ENCODE measurements around the gene CNTN1.

CNTN1 gene

DNA sequence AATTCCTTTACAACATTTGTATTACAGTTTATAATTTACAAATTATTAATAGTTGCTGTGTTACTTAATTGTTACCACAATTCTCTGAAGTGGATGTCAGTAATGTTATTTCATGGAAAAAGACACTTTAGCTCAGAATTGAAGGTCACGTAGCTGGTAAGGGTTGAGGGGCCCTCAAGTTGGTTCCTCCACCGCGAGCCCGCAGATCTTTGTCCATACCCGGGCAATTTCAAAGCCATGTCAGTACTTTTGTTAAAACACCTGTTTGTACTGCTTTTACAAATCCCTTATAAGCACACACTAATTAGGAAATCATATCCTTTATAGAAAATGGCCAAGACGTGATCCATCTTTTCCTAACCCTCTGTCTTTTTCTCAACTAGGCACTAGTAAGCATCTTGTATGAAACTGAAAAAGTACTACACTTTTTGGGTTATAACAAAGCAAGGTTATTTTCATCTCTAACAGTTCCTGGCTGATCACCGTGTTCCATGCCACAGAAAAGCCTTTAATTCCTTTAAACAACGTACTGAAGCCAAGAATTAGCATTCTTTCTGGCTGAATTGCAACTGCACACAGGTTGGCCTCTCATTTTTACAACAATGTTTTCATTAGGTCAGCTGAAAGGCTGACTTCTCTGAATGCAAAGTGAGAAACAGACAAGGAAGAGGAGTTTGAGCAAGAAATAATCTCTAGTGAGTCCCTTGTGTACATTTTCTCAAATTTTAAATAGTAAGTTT is 76.1 kb downstream of the CNTN1 start:
- DNase-seq (ENCODE audit: insufficient read length, low spot score) = no peak
- no peak for TF ChIP-seq POLR2A (IDR thresholded peaks at IDR 0.05; ENCODE audit: low read depth, low read length)
- no peak for FAIRE-seq

DNA sequence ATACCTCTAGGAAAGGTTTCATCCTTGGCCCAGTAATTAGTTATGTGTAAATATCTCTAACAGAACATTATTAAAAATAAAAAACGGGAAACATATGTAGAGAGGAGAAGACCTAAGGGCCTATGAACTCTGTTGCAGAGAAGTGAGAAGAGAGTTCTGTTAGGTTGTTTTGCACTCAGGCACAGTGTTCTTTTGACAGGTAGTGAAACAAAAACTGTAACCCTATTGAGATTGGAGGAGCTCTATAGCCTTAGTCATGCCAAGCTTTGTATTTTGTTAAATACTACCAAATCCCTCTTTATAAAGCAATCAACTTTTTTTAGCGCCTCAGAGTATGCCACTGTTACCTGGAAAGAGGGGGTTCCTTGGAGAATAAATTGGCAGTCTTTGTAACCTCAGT is 77.6 kb downstream of the CNTN1 start:
- FAIRE-seq = no peak
- DNase-seq (ENCODE audit: insufficient read length, low spot score) = no peak
- TF ChIP-seq POLR2A (IDR thresholded peaks at IDR 0.05; ENCODE audit: low read depth, low read length) = no peak

DNA sequence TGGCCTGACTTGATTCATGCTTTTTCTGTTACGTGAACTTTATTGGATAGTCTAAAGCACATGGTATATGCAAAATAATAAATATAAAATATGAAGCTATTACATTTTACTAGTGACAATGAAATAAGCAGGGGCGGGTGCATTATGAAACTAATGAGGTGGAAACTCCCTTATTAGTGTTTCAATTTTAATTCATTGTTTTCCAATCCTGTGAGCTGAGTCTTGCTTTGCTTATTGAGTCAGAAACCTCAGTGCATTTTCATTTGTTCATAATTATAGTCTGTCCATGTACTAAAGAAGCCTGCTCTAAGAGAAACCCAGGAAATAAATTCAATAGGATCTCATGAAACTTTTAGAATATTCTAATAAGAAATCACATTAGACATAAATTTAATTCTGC is 78.5 kb downstream of the CNTN1 start:
- FAIRE-seq = no peak
- no peak for TF ChIP-seq POLR2A (IDR thresholded peaks at IDR 0.05; ENCODE audit: low read depth, low read length)
- DNase-seq (ENCODE audit: insufficient read length, low spot score) = no peak

DNA sequence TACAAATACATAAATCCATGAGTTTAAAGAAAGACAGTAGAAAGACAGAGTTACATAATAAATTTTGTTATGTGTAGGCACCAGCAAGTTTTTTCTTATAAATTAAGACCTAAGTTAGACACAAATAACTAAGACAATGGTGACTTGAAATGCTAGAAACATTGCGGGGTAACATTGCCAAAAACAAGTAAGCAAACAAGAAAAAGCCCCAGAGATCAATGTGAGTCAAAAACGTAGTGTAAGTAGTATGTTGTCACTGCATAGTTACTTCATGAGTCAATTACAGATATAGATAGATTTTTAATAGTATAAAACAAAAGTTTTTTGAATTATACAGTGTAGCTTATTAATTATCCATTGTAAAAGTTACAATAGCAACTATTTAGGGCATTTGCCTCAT is 83.4 kb downstream of the CNTN1 start:
- FAIRE-seq = no peak
- TF ChIP-seq POLR2A (IDR thresholded peaks at IDR 0.05; ENCODE audit: low read depth, low read length) = no peak
- no peak for DNase-seq (ENCODE audit: insufficient read length, low spot score)

DNA sequence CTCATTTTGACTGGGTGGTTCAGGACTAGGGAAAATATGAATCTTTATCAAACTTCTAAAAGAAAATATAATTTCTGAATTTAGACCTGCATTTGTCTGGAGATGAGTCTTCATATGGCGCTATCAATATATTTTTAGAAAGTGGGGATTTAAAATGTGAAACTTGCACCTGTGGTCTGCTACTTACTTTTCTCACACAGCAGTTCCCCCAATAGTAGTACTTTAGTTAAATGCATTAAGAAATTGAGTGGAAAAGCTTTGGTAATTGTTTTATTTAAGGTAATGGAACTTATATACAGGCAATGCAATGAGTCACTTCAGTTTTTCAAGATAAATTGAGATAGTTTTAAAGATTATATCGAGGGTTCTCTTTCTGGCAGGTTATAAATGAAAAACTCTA is 91.9 kb downstream of the CNTN1 start:
- FAIRE-seq (no peak), DNase-seq (ENCODE audit: insufficient read length, low spot score) (no peak)
- no peak for TF ChIP-seq POLR2A (IDR thresholded peaks at IDR 0.05; ENCODE audit: low read depth, low read length)

DNA sequence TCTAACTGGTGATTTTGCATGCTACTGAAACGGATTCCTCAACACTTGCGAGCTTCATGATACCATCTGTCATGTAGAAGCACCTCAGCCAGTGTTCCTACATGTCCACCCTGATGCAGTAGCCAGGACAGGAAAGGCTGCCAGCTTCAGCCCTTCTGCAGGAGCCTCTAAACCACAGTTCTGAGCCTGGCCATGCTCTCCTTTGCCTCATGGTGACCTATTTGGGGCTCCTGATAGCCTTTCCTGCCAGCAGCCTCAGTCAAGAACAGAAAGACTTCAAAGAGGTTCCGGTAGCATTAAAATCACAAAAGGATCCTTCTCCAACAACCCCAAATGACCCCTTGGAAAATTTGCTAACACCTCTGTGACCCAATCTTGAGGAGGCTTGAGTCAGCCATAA is 96.0 kb downstream of the CNTN1 start:
- DNase-seq (ENCODE audit: insufficient read length, low spot score) (no peak), FAIRE-seq (no peak)
- TF ChIP-seq POLR2A (IDR thresholded peaks at IDR 0.05; ENCODE audit: low read depth, low read length) = no peak

DNA sequence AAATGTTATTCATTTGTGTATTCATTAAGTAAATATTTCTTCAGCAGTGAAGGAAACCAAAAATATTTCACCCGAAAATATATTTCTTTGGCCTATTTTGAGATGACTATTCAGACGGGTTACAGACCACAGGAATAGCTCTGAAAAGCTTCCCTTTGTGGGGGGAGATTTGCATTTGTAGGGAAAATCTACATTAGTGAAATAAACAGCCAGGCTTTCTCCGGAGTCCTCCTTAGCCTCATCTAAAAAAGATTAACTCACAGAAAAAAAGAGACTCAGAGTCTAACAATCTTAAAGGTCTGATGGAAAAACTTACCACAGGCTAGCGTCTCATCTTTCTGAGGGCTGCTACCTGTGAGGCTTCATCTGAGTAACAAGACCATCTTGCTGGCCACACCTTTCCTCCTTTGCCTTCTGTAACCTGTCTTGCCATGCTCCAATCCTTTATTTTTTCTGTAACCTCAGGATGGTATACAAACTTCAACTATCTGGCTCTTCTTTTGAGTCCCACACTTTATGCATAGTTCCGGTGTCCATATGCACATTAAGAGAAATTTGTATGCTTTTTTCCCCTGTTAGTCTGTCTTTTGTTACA is 100.7 kb downstream of the CNTN1 start:
- no peak for TF ChIP-seq POLR2A (IDR thresholded peaks at IDR 0.05; ENCODE audit: low read depth, low read length)
- FAIRE-seq (no peak), DNase-seq (ENCODE audit: insufficient read length, low spot score) (no peak)

DNA sequence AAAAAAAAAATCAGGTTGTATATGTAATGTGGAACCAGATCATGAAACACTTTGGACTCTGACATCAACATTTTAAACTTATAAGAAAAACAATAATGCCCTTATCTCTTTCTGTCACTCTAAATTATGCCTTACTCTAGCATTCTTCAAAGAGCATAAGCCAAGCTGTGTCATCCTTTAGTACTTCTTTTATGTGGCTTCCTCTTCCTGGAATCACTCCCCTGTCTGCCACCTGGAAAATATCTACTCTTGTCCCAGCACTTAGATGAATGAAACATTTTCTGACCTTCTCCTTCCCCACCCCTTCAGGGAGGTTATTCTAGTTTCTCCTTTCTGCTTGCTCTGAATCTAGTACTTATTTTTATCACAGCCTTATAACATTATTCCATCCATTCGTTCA is 101.2 kb downstream of the CNTN1 start:
- no peak for TF ChIP-seq POLR2A (IDR thresholded peaks at IDR 0.05; ENCODE audit: low read depth, low read length)
- FAIRE-seq = no peak
- DNase-seq (ENCODE audit: insufficient read length, low spot score) = no peak

DNA sequence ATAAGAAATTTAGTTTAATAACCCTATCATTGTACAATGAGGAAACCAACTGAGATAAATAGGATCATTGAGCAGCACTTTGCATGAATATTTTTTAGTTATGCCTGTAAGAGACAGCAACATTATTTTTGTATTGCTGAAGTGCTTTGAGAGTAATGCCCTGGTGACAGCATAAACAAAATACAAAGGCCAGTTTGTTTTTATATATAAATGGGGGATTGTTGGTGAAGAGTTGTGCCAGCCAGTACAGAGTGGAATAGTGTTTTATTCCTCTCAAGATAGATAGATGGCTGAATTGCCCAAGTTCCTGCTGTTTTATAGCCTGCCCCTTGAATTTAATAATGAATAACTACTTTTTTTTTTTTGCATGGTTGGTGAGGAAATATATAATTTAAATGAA is 101.8 kb downstream of the CNTN1 start:
- no peak for FAIRE-seq
- TF ChIP-seq POLR2A (IDR thresholded peaks at IDR 0.05; ENCODE audit: low read depth, low read length) = no peak
- no peak for DNase-seq (ENCODE audit: insufficient read length, low spot score)

DNA sequence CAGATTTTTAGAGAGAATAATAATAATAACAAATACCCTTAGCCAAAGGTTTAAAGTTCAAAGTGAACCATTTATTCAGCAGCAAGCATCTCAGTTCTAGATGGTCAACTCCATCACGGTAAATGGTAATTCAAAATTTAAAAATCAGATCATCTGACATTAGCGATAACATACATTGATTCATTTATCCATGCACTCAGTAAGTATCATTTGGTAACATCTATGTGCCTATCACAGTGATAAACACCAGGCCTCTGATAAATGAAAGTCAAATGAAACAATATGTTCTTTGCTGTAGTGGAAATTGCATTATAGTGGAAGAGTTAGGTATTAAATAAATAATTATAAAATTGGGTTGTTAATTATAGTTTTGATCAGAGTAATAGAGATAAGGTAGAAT is 108.8 kb downstream of the CNTN1 start:
- TF ChIP-seq POLR2A (IDR thresholded peaks at IDR 0.05; ENCODE audit: low read depth, low read length) = no peak
- DNase-seq (ENCODE audit: insufficient read length, low spot score) (no peak), FAIRE-seq (no peak)

DNA sequence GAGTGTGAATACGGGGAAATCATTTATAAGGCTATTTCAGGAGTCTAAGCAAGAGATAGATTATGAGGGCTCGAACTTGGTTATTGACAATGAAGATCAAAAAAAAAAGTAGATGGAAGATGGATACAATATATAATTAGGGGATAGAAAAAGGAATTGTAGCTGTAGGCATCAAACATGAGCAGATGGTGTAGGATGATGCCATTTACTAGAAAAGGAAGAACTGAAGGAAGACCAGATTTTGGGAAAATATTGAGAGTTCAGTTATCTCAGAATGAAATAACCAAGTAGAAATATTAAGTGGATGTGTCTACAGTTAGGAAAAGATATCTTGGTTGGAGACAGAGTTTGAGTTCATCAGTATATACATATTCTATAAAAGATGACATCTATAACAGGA is 109.6 kb downstream of the CNTN1 start:
- no peak for TF ChIP-seq POLR2A (IDR thresholded peaks at IDR 0.05; ENCODE audit: low read depth, low read length)
- FAIRE-seq (no peak), DNase-seq (ENCODE audit: insufficient read length, low spot score) (no peak)

DNA sequence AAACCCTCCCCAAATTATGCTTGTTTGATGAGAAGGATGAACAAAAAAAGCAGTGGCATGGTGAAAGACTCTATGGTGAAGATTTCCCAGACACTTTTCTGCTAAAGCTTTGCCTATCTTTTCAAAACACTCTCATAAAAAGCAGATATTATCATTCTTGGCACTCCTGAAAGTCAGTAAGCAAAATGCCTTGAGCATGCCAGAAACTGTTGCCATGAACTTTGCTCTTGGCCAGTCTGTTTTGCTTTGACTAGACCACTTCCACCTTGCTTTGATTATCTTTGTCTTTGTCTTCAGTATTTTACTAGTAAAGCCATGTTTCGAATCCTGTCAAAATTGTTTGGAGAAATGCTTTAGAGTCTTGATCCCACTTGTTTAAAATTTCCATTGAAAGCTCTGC is 110.4 kb downstream of the CNTN1 start:
- no peak for DNase-seq (ENCODE audit: insufficient read length, low spot score)
- FAIRE-seq = no peak
- no peak for TF ChIP-seq POLR2A (IDR thresholded peaks at IDR 0.05; ENCODE audit: low read depth, low read length)

DNA sequence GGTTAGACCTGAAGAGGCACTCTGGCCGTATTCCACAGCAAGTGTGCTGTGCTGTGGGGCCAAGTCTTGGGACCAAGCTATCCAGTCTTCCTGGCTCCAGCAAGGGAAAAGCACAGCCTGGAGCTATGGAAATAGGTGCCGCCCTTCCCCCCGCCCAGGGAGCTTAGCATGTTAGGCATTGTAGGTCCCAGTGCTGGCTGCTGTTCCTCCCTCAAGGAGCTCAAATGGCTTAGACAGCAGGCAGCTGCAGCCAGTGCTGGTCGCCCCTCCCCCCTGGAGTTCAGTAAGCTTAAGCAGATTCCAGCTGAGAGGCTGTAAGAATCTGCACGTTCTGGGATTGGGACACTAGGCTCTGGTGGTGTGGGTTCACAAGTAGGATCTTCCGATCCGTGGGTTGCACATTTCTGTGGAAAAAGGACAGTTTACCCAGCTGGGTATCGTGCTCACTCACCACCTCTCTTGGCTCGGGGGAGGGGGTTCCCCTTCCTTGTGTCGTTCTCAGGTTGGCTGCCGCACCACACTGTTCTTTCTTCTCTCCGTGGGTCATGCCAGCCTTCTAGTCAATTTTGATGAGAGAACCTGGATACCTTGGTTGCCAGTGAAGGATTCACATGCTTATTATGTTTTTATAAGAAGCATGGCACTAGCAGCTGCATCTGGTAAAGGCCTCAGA is 127.3 kb downstream of the CNTN1 start:
- FAIRE-seq = no peak
- DNase-seq (ENCODE audit: insufficient read length, low spot score) = no peak
- no peak for TF ChIP-seq POLR2A (IDR thresholded peaks at IDR 0.05; ENCODE audit: low read depth, low read length)

DNA sequence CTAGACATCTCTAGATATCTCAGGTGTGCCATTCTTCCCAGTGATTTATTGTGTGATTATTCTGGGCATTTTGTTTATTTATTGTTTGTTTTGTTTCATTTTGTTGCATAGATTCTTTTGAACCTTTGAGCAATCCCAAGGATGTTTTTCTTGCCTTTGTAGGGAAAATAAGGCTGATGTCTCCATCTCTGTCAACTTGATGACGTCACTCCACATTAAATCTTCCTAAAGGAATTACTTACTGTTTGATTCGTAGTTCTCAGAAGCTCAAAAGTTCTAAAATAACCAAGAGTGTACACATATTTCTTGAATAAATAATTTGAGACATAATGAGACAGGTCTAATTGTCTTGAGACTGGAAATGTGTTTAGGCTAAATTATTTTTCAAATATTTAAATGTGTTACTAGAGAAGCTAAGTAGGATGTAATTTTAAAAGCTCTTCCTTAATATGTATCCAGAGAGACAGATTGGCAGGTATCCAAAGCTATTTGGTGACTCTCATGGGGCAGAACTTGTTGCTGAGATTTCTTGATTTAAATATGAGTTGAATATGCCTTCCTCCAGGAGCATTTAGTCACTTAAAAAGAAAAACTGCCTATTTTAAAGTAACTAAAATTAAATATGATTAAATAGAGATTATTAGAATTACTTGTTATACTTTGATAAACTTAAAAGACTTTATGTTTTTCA is 128.7 kb downstream of the CNTN1 start:
- DNase-seq (ENCODE audit: insufficient read length, low spot score) (no peak), FAIRE-seq (no peak)
- no peak for TF ChIP-seq POLR2A (IDR thresholded peaks at IDR 0.05; ENCODE audit: low read depth, low read length)

Measured in H54 (cell line).